Measurements from ENCODE around the gene GDPD4. TPM values are rescaled to one million over a fixed set of nuclear protein-coding genes. Genes with fewer than 3 reads are reported as not detected.

GDPD4 gene
- total and polyA plus RNA-seq, 4 donors, result 0.08 to 1.1 TPM; not detected in 2

- no peaks in the 10 kb centered on the region for H3K9me3 ChIP-seq (ENCODE audit: control insufficient read depth in 4 of 4, low read length in 3 of 4)
- no peak overlapping the region for H3K27ac ChIP-seq (ENCODE audit: low read depth in 1 of 2, low read length in 2 of 2)
- TF ChIP-seq HNF4G (IDR thresholded peaks at IDR 0.05) (no peak), JUND (IDR thresholded peaks at IDR 0.05) (no peak)
- TF ChIP-seq, protein P1, sequence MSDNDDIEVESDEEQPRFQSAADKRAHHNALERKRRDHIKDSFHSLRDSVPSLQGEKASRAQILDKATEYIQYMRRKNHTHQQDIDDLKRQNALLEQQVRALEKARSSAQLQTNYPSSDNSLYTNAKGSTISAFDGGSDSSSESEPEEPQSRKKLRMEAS (IDR thresholded peaks at IDR 0.05), result no peak
- no peak for DNase-seq (ENCODE audit: low spot score)
- H3K4me1 ChIP-seq (ENCODE audit: control insufficient read depth in 4 of 4, insufficient read depth in 4 of 4, low read length in 3 of 4), result no peaks in the 10 kb centered on the region
- H3K36me3 ChIP-seq (ENCODE audit: control insufficient read depth in 4 of 4, insufficient read depth in 3 of 4, low read depth in 1 of 4, low read length in 3 of 4), result peaks cover 8 to 42% (median 16%) of the 10 kb centered on the region in 4 donors
- H3K9ac ChIP-seq (ENCODE audit: low read depth in 1 of 2, low read length in 2 of 2), result no peak overlapping the region
- no peak overlapping the region for H3K4me3 ChIP-seq (ENCODE audit: low read depth in 1 of 3, low read length in 3 of 3)
- WGBS, result 91% methylated on average over 30 of the region's 30 CpGs
- H3K27me3 ChIP-seq (ENCODE audit: control insufficient read depth in 4 of 4, insufficient read depth in 4 of 4, low read length in 3 of 4), result no peaks in the 10 kb centered on the region
These were observed 95.8 kb downstream of the GDPD4 start for GRCh38 chr11:77205467-77206263.

DNA sequence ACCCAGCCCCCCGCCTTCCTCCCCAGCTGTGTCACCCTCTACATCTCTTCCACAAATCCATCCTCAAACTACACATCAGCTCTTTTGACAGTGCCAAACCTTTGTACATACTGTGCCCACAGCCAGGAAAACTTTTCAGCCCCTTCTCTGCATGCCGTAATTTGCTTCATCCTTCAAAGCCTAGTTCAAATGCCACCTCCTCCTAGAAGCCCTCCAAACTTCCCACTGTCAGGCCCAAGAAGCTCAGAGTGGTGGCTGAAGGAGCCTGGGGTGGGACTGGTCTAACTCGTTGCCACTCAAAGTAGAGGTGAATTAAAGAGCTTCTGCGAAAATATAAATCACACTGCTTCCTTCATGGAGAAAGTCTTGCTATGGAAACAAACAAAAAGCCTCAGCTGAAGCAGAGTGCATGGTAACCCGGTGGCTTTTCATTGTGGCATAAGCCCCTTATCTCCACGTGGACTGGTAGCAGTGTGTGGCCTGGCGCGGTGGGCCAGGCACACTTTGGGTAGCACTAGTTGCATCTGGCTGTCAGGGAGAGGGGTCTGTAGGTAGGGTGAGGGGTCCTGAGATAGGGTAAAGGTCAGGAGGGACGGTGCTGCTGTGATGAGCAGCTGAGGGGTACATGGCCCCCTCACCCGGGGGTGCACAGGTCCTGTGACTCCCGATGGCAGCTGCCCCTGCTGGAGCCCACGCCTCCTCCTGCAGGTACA, 96.6 kb downstream of the GDPD4 start:
- no peaks in the 10 kb centered on the region for H3K27me3 ChIP-seq (ENCODE audit: control insufficient read depth in 4 of 4, insufficient read depth in 4 of 4, low read length in 3 of 4)
- no peak overlapping the region for H3K27ac ChIP-seq (ENCODE audit: low read depth in 1 of 2, low read length in 2 of 2)
- peaks cover 8 to 47% (median 16%) of the 10 kb centered on the region in 4 donors for H3K36me3 ChIP-seq (ENCODE audit: control insufficient read depth in 4 of 4, insufficient read depth in 3 of 4, low read depth in 1 of 4, low read length in 3 of 4)
- no peaks in the 10 kb centered on the region for H3K4me1 ChIP-seq (ENCODE audit: control insufficient read depth in 4 of 4, insufficient read depth in 4 of 4, low read length in 3 of 4)
- no peak overlapping the region for H3K9ac ChIP-seq (ENCODE audit: low read depth in 1 of 2, low read length in 2 of 2)
- no peak for DNase-seq (ENCODE audit: low spot score)
- 93% methylated on average over 12 of the region's 12 CpGs for WGBS
- no peaks in the 10 kb centered on the region for H3K9me3 ChIP-seq (ENCODE audit: control insufficient read depth in 4 of 4, low read length in 3 of 4)
- no peak overlapping the region for H3K4me3 ChIP-seq (ENCODE audit: low read depth in 1 of 3, low read length in 3 of 3)
- TF ChIP-seq FOXA2 (IDR thresholded peaks at IDR 0.05) (no peak), RAD21 (IDR thresholded peaks at IDR 0.05) (no peak), REST (IDR thresholded peaks at IDR 0.05) (no peak), GABPA (IDR thresholded peaks at IDR 0.05 in 1 of 2, conservative IDR thresholded peaks at IDR 0.05 in 1 of 2) (no peak), TAF1 (conservative IDR thresholded peaks at IDR 0.05) (no peak), RXRA (IDR thresholded peaks at IDR 0.05) (no peak), EGR1 (IDR thresholded peaks at IDR 0.05; ENCODE audit: low read depth in 2 of 2) (no peak), JUND (IDR thresholded peaks at IDR 0.05) (no peak), NR2F2 (IDR thresholded peaks at IDR 0.05) (no peak), CTCF (IDR thresholded peaks at IDR 0.05; ENCODE audit: low read depth, low read length, missing input control) (no peak)
- TF ChIP-seq, protein P2, sequence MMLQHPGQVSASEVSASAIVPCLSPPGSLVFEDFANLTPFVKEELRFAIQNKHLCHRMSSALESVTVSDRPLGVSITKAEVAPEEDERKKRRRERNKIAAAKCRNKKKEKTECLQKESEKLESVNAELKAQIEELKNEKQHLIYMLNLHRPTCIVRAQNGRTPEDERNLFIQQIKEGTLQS (IDR thresholded peaks at IDR 0.05), result no peak
- TF ChIP-seq, protein P1 (IDR thresholded peaks at IDR 0.05), result no peak

Data from liver (tissue), 9 donors.